WTC11 (cell line): Measurements from ENCODE around the gene ACOX3.

Experiments used
- ESRRA ChIP-seq: sonication (generic); formaldehyde crosslinking; IDR thresholded peaks from 2 replicates; pipeline ENCODE4 v1.8.1; 2022; ENCODE audit warnings: mild to moderate bottlenecking, missing genetic modification reagents, borderline replicate concordance
- FOXP1 ChIP-seq: sonication (generic); formaldehyde crosslinking; IDR thresholded peaks from 2 replicates; pipeline ENCODE4 v1.8.0; 2022; ENCODE audit warnings: missing genetic modification reagents, mild to moderate bottlenecking, moderate library complexity, borderline replicate concordance
- GRHL2 ChIP-seq: fragments of 250-450 bp; sonication (Bioruptor Pico); IDR thresholded peaks from 2 replicates; pipeline ENCODE4 v1.8.0; 2022; ENCODE audit warnings: mild to moderate bottlenecking, moderate library complexity; ENCODE audit not compliant: insufficient replicate concordance, severe bottlenecking
- NR1H2 ChIP-seq: sonication (generic); formaldehyde crosslinking; IDR thresholded peaks from 2 replicates; pipeline ENCODE4 v1.9.0; 2021; ENCODE audit warnings: mild to moderate bottlenecking, moderate library complexity, missing genetic modification reagents
- ZMAT4 ChIP-seq: fragments of 250-450 bp; sonication (Bioruptor Pico); IDR thresholded peaks from 2 replicates; pipeline ENCODE4 v1.9.0; 2021; ENCODE audit warnings: mild to moderate bottlenecking
- ZNF232 ChIP-seq: sonication (generic); formaldehyde crosslinking; IDR thresholded peaks from 2 replicates; pipeline ENCODE4 v1.8.0; 2022; ENCODE audit warnings: mild to moderate bottlenecking, missing genetic modification reagents
- ZNF263 ChIP-seq: sonication (generic); formaldehyde crosslinking; IDR thresholded peaks from 2 replicates; pipeline ENCODE4 v1.8.1; 2022; ENCODE audit warnings: low read depth, mild to moderate bottlenecking, moderate library complexity, missing genetic modification reagents
- TF ChIP-seq, protein P1 (sequence below): fragments of 200-600 bp; IDR thresholded peaks from 2 replicates; pipeline ENCODE4 v1.8.0; 2022; ENCODE audit warnings: antibody characterized with exemption
- TF ChIP-seq, protein P2 (sequence below): sonication (generic); formaldehyde crosslinking; conservative IDR thresholded peaks from 2 replicates; pipeline ENCODE4 v1.8.1; 2022; ENCODE audit warnings: mild to moderate bottlenecking, missing genetic modification reagents
- TF ChIP-seq, protein P3 (sequence below): sonication (generic); formaldehyde crosslinking; IDR thresholded peaks from 2 replicates; pipeline ENCODE4 v1.8.1; 2023; ENCODE audit warnings: mild to moderate bottlenecking, missing genetic modification reagents

DNA sequence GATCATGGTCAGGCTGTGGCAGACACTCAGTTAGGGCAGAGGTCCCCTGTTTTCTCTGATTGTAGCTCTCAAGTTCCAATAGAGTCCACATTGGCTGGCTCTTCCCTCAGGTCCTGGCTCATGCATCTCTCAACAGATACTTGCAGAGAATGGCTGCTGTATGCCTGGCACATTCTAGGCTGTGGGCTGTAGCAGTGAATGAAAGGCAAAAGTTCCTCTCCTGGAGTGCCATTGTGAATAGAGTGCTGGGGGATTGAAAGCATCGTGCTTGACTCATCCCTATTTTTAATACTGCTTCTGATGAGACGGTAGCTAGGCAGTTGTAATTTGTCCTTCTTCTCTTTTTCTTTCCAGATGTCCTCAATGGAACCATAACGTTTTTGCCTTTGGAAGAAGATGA, 5.6 kb upstream of the ACOX3 start:
- TF ChIP-seq, protein P1, sequence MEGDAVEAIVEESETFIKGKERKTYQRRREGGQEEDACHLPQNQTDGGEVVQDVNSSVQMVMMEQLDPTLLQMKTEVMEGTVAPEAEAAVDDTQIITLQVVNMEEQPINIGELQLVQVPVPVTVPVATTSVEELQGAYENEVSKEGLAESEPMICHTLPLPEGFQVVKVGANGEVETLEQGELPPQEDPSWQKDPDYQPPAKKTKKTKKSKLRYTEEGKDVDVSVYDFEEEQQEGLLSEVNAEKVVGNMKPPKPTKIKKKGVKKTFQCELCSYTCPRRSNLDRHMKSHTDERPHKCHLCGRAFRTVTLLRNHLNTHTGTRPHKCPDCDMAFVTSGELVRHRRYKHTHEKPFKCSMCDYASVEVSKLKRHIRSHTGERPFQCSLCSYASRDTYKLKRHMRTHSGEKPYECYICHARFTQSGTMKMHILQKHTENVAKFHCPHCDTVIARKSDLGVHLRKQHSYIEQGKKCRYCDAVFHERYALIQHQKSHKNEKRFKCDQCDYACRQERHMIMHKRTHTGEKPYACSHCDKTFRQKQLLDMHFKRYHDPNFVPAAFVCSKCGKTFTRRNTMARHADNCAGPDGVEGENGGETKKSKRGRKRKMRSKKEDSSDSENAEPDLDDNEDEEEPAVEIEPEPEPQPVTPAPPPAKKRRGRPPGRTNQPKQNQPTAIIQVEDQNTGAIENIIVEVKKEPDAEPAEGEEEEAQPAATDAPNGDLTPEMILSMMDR = no peak
- TF ChIP-seq ZNF232 (CRISPR knock-in tag) (no peak), GRHL2 (no peak), FOXP1 (CRISPR knock-in tag) (no peak), ESRRA (CRISPR knock-in tag) (no peak), ZMAT4 (CRISPR knock-in tag) (no peak), NR1H2 (CRISPR knock-in tag) (no peak), ZNF263 (CRISPR knock-in tag) (no peak)
- TF ChIP-seq, protein P2, sequence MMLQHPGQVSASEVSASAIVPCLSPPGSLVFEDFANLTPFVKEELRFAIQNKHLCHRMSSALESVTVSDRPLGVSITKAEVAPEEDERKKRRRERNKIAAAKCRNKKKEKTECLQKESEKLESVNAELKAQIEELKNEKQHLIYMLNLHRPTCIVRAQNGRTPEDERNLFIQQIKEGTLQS (CRISPR knock-in tag) = no peak
- TF ChIP-seq, protein P3, sequence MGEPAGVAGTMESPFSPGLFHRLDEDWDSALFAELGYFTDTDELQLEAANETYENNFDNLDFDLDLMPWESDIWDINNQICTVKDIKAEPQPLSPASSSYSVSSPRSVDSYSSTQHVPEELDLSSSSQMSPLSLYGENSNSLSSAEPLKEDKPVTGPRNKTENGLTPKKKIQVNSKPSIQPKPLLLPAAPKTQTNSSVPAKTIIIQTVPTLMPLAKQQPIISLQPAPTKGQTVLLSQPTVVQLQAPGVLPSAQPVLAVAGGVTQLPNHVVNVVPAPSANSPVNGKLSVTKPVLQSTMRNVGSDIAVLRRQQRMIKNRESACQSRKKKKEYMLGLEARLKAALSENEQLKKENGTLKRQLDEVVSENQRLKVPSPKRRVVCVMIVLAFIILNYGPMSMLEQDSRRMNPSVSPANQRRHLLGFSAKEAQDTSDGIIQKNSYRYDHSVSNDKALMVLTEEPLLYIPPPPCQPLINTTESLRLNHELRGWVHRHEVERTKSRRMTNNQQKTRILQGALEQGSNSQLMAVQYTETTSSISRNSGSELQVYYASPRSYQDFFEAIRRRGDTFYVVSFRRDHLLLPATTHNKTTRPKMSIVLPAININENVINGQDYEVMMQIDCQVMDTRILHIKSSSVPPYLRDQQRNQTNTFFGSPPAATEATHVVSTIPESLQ (CRISPR knock-in tag) = no peak
